ENCODE results near the gene APAF1.
"Not testable (repeated sequence)": the region's sequence is repeated elsewhere in the genome, so short reads cannot be mapped to it uniquely, and the experiment has no call there.

The APAF1 gene

DNA sequence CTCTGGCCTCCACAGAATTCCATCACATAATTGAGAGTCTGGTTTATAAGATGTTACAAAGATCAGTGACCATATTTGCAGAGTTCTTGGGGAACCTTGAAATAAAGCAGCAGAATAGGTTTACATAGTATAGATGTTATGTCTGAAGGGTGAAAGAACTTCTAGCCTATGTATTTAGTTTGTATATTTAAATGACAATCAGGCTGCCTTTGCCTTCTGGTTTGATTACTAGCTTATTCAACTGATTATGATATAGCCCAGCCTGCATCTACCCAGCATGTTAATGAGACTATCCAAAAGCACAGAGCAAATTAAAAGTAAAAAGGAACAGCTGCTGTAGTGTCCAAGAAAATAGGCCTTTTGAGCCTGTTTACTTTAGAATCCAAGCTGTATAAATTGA, 85.3 kb downstream of the APAF1 start:
- no peak for DNase-seq (ENCODE audit: low spot score)

DNA sequence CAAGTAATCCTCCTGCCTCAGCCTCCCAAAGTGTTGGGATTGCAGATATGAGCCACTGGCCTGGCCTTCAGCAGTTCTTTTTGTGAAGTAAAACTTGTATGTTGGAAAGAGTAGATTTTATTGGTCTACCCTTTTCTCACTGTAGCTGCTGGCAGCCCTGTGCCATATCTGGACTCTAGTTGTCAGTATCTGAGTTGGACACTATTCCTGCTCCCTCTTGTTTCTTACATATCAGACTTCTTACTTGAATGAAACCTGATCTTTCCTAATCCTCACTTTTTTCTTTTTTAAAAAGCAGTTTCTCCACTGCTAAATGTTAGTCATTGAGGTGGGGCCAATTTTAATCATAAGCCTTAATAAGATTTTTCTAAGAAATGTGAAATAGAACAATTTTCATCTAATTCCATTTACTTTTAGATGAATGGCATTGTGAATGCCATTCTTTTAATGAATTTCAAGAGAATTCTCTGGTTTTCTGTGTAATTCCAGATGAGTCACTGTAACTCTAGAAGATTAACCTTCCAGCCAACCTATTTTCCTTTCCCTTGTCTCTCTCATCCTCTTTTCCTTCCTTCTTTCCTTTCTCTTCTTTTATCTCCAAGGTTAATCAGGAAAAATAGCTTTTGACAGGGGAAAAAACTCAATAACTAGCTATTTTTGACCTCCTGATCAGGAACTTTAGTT, 88.7 kb downstream of the APAF1 start:
- no peak for DNase-seq (ENCODE audit: low spot score)

DNA sequence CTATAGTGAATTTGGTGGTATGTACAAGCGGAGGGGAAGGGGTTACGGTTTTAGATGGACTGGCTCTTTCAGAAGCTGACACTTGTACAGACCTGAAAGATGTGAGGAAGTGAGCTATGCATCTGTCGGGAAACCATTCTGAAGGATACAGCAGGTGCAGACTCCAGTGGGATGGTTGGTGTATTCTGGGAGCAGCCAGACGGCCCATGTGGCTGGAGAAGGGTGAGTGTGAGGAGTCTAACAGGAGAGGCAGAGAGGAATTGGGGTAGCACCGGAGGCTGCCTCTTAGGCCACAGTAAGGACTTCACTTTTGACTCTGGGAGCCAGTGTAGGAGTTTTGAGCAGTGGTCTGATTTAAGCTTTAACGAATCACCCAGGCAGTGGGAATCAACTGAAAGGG, 90.7 kb downstream of the APAF1 start:
- DNase-seq (ENCODE audit: low spot score) = no peak

DNA sequence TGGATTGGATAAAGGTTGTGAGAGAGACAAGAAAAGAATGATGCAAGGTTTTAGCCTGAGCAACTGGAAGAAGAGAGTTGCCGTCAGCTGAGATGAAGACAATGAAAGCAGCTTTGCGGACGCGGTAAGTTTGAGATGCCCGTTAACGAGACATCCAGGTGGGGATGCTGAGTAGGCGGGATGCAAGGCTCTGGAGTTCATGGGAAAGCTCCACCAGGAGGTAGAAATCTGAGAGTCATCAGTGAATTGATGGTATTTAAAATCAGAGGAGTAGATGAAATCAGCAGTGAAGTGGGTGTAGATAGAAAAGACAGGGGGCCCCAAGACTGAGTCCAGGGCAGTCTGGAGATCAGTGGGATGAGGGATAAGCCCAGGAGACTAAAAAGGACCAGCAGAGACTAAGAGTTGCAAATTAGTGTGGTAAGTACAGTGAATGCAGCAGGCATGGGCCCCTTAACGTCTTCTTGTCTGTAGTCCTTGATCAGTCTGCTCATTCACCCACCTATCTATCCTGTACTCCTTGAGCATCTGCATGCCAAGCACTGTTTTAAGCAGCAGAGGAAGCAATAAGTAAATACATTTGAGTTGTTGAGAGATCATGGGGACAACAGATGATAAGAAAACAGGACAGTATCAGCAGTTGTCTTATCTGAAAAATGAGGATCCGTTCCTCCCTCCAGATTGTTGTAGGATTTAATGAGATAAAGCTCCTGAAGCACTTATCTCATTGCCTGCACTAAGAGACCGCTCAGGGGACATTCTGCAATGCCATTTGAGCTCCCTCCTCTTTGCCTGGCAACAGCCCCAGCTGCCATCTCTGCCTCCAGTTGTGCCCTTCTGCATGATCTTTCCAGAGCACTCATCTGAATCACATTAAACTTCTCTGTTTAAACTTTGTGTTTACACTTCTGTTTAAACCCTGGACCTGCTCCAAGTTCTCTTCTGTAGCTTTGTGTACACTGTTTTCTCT, 91.5 kb downstream of the APAF1 start:
- DNase-seq (ENCODE audit: low spot score) = no peak

DNA sequence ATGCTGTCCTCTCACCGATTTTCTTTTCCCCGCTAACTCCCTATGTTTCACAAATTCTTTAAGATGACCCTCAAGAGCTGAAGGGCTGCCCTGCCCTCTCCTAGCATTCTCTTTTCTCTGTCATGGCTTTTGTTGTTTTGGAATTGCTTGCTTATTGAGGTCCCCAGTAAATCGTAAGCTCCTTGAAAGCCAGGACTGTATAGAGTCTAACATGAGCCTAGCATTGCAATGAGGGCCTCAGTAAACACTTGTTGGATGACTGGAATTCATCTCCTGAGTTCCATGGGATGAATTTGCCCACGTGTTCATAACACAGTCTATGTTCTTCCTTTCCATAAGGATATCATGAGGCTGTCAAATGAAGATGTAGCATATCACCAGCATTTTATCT, 92.2 kb downstream of the APAF1 start:
- no peak for DNase-seq (ENCODE audit: low spot score)

DNA sequence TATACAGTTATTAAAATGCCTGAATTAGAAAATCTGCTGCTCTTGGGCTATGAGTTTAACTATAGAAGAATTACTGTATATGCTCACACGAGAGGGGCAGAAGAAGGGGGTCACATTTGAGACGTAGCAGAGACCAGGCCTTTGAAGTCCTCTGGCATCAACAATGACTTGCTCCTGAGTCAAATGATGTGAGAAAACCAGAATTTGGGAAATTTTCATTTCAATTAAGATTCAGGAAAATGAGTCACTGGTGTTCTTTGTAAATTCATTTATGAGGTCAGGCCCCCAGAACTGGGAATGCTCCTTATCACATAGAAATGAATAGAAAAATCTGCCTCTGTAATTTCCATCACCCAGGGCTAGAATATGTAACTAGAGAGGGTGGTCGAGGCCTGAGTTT, 92.9 kb downstream of the APAF1 start:
- DNase-seq (ENCODE audit: low spot score) = no peak

DNA sequence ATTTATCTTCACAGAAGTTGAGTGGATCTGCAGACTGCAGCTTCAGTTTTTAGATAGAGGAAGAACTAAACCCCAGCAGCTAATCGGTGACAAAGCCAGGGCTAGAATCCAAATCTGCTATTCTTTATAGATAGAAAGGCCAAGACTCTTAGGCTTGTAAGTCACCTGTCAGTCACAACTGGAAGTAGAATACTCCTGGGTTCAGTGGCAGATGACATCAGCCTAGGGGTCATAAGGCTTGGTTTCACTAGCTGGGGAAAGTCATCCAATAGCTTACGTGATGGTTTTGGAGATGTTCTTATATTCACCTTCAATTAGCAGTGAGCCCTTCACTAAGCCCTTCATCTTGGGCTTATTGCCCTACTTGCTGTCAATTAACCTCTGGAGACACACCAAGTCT, 93.4 kb downstream of the APAF1 start:
- DNase-seq (ENCODE audit: low spot score) = no peak

DNA sequence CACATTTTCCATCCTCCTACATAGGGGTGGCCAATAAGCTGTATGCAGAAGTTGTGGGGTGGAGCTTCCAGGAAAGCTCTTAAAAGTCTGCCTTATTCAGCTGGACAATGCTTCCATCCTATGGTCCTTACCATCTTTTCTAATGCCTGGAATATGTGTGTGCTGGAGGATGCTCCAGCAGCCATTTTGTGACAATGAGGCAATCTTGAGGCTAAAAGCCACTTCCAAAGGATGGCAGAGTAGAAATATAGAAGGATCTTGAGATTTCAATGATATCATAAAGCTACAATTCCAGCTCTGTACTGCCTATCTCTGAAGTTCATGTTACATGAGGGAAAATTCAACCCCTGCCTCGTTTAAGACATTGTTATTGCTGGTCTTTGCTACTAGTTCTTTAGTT, 95.7 kb downstream of the APAF1 start:
- DNase-seq (ENCODE audit: low spot score) = no peak

DNA sequence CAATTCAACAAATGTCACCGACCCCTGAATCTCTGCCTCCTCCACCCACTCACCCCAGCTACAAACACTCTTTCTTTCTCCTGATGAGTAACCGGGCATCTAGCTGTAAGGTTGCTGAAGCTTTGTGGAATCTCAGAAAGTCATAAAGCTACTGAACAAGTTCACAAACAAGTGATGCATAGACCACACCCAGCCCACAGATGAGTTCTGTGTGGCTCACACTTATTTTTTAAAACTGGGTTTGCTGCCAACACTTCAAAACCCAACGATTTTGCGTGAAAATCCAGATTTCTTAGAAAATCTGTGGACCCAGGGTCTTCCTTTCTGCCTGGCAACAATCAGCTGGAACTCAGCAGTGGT, 96.1 kb downstream of the APAF1 start:
- DNase-seq (ENCODE audit: low spot score) = no peak

DNA sequence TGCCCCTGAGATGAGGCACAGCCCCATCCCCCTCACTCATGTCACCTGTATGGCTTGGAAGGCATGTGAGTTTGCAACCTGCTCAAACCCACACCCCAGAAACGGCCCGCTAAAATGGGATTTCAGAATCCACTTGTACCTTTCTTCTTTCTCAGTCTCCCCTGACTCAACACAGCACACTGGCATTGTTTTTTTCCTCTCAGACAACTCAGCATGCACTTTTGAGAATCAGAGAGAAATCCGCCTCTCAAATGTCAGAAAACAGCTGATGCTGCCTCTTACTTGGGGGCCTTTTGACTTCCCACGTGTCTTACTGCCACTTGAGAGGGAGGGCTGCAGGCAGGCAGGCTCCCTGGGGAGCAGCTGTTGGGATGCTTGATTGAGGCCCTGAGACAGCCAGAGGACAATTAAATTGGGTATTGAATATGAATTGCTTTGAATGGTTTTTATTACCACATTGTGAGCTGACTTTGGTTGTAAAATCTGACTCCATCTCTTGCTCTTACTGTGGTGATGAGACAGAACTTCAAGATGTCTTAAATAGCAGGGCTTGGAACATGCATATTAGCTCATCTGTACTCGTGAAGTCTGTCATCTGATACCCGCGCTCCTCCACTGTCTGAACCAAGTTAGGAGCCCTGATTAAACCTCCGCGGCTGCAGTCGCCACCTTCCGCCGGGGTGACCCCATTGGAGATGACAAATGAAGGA, 96.6 kb downstream of the APAF1 start:
- no peak for DNase-seq (ENCODE audit: low spot score)

DNA sequence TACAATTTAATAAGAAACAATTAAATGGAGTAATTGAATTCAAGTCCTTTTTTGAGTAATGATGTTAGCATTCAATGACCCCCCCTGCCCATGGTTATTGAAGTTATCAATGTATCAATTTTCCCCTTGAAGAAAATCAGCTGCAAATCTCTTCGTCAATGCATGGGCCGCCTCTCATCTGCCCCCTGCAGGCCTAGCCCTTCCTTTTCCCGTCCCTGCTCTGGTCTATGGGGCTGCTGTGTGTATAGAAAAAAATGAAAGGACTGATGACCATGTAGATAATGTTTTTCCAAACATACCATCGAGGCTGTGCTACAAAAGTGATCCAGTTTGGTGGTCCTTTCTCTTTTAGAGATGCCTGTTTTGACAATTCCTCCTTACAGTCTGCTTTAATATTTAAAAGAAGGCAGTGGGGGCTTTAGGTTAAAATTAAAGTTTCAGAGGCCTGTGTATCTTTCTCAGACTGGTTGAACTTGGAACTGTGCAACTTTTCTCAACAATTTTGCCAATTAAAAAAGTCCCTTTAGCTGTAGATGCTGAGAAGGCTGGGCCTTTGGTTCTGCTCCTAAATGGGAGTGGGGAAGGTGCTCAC, 98.4 kb downstream of the APAF1 start:
- DNase-seq (ENCODE audit: low spot score) = no peak

DNA sequence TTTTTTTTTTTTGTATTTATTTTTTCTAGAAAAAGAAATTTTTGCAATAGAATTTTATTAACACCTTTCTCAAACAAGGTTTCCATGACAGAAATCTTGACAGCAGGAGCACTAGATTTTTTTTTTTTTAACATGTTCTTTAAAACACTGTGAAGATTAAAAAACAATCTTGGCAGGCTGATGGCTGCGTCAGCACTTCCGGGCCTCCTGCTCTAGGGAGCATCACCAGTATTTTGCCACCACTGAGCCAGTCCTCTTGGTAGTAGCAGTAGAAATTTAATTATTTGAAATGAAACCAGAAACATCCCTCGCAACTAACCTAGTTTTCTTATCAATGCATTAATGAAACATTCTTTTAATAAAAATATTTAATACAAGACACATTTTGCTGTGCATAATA, 99.6 kb downstream of the APAF1 start:
- no peak for DNase-seq (ENCODE audit: low spot score)

DNA sequence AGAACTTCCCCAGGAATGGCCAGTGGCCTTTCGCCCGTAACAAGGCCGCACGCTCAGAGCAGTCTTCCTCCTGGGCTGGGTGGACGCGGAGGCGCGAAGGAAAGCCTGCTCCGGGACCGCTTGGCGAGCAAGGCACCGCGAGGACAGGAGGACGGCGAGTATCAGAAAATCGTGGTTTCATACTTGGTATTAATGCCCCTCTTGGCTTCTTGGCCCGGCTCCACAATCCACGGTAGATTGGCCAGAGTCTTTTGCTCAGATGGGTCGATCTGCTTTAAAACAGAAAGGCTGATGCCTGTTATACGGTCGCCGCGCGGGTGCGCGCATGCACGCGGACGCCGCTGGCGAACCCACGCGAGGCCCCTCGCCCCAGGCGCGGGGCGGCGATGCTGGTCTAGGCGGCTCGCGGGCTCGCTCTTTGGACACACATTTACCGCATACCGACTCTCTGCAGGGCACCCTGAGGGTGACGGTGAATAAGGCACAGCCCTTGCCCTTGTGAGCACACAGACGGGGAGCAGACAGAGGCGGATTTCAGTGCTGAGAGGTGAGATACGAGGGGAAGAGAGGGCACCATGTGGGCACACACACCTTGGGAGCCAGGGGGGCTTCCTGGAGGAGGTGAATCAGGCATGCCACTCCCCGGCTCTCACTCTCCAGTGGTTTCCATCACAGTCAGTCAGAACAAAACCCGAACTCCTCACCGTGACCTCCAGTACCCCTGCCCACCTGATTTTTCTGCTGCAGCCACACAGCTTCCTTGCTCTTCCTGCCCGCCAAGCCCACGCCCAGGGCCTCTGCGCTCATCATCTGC, 100.7 kb downstream of the APAF1 start:
- no peak for DNase-seq (ENCODE audit: low spot score)

DNA sequence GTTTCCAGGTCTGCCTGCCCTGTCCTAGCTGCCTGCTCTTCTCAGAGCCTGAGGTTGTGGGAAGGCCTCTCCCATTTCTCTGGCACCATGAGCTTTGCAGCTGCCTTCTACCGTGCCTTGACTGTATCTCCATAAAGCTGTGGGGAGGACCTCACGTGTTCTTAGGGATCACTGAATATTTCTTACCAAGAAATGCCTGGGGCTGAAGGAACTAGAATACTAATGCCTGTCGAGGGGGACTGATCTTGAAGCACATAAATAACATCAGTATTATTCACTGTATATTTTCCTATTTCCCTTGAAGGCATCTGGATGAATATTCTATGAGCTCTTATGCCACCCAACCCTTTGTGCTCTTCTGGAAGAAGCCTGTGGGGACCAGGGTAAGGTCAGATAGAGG, 103.4 kb downstream of the APAF1 start:
- DNase-seq (ENCODE audit: low spot score) = no peak

DNA sequence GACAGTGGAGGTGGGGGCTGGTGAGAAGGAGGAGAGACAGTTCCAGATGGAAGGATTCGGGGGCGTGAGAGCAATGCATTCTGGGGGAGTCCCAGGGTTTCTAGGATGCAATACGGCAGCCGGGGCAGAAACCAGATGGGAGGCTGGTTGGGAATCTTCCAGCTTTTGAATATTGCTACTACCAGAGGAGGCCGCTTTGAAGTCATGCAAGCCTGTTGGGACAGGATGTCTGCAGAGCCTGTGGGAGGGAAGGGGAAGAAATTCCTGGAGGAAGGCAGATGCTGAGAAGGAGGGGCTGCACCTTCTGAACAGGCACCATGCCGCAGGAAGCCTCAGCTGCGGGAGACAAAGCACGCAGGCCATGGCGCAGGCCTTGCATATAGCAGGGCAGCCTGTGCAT, 105.4 kb downstream of the APAF1 start:
- no peak for DNase-seq (ENCODE audit: low spot score)

DNA sequence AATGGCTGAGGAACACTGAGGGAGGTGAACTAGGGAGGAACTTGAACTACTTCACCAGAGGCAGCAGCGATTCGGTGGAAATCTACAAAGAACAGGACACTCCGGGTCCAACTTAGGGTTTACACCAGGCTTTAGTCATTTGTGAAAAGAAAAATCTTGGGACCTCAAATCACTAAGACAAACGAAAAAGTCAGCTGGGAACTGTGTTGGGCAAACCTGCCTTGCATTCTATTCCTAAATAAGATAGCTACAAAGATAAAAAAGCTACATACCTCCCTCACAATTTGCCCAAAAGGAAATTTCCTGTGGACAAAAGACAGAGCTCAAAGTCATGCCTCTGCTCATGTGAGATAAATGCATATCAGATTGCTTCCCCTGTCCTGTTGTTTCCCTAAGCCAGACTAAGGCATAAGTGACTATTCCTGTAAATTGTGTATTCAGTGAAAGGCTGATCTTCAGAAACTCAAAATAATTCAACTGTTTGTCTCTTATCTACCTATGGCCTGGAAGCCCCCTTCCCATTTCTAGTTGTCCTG, 106.6 kb downstream of the APAF1 start:
- DNase-seq (ENCODE audit: low spot score) = no peak

DNA sequence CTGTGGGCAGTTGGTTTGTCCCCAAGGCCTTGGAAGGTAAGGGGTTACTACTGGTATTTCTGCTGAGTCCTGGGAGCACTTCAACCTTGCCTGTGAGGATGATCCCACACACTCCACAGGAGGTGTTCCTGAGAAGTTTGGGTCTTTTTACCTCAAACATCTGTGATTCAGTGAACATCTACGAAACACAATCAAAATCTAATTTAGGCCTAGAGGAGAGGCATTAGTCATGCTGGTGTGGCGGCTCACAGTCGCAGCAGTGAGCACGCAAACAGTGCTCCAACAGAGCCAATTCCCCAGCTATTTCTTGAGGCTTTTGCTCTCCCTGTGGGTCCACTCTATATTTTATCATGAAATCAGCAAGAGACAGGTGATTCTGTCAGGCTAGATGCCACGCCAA, 107.6 kb downstream of the APAF1 start:
- DNase-seq (ENCODE audit: low spot score) = no peak

DNA sequence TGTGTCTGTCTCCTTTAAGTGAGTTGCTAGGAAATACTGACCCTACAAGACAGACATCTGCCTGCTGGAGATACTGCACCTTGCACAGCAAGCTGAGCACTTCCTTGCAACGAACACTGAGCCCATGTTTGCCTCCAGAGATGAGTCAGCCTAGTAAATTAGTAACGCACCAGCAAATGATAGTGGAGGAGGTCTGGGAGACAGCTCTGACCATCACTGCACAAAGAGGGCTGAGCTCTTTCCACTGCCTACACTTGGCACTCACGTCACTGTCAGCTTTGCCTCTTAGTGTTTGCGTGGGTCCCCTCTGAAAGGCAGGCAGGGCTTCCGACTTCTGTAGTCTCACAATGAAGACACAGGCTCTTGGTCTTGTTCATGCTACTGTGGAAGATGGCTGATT, 109.0 kb downstream of the APAF1 start:
- no peak for DNase-seq (ENCODE audit: low spot score)

DNA sequence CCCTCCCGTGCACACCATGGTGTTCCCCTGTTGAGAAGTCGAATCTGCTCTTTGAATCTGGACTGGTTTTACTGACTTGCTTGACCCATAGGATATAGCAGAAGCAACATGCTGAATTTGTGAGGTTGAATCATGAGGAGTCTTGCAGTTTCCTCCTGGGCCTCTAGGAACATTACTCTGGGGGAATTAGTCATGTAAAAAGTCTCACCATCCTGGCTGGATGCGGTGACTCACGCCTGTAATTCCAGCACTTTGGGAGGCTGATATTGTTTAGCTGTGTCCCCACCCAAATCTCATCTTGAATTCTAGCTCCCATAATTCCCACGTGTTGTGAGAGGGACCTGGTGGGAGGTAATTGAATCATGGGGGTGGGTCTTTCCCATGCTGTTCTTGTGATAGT, 110.8 kb downstream of the APAF1 start:
- not testable (repeated sequence) for DNase-seq (ENCODE audit: low spot score)

DNA sequence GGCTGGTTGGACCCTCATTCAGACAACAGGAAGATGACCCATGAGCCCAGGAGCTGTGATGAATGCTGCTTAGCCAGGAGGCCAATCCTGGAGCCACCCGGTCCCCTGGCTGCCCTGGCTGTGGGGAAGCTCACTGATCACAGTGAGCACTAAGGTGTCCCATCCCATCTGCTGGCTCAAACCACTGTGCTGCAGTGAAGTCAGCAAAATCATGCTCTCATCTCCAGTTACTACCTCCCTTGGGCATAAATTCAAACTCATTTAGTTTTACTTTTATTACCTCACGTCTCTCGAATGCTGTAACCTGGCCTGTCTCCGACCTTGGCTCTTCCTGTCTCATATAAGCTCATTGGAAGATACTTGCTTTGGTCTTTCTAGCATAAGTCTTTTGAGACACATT, 112.4 kb downstream of the APAF1 start:
- no peak for DNase-seq (ENCODE audit: low spot score)

DNA sequence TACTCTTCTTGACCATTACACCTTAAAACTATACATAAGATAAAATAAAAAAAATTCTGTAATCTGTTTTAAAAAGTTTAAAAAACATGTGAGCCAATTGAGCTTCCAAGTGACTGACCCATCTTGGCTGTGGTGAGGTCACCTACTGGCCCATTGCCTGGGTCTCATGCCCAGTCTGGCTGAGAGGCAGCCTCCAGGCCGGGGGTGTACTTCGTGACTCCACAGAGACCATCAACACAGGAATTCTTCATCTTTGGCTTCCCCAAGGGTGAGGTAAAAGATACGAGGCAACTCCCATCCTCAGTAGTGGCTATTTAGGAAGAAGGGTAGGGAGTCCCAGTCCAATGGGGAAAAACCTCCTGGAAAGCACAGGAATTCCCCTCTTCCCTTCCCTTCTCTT, 113.2 kb downstream of the APAF1 start:
- no peak for DNase-seq (ENCODE audit: low spot score)
